ENCODE measurements around the gene CNTN2.

GRCh38 chr1:205030241-205030640 lies 12.8 kb upstream of the CNTN2 start:
- no peak for TF ChIP-seq CTCF (IDR thresholded peaks at IDR 0.05)
- TF ChIP-seq POLR2A (IDR thresholded peaks at IDR 0.05), result no peak
